HPDE6-E6E7 (cell line): Measurements from ENCODE around the gene SLC7A4.
"Not testable (repeated sequence)": the region's sequence is repeated elsewhere in the genome, so short reads cannot be mapped to it uniquely, and the experiment has no call there.

Experiments used
- DNase-seq: peaks from one replicate; pipeline ENCODE4 v3.0.0; 2011; ENCODE audit warnings: missing footprints; ENCODE audit errors: extremely low spot score

The SLC7A4 gene, protein sequence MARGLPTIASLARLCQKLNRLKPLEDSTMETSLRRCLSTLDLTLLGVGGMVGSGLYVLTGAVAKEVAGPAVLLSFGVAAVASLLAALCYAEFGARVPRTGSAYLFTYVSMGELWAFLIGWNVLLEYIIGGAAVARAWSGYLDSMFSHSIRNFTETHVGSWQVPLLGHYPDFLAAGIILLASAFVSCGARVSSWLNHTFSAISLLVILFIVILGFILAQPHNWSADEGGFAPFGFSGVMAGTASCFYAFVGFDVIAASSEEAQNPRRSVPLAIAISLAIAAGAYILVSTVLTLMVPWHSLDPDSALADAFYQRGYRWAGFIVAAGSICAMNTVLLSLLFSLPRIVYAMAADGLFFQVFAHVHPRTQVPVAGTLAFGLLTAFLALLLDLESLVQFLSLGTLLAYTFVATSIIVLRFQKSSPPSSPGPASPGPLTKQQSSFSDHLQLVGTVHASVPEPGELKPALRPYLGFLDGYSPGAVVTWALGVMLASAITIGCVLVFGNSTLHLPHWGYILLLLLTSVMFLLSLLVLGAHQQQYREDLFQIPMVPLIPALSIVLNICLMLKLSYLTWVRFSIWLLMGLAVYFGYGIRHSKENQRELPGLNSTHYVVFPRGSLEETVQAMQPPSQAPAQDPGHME

DNA sequence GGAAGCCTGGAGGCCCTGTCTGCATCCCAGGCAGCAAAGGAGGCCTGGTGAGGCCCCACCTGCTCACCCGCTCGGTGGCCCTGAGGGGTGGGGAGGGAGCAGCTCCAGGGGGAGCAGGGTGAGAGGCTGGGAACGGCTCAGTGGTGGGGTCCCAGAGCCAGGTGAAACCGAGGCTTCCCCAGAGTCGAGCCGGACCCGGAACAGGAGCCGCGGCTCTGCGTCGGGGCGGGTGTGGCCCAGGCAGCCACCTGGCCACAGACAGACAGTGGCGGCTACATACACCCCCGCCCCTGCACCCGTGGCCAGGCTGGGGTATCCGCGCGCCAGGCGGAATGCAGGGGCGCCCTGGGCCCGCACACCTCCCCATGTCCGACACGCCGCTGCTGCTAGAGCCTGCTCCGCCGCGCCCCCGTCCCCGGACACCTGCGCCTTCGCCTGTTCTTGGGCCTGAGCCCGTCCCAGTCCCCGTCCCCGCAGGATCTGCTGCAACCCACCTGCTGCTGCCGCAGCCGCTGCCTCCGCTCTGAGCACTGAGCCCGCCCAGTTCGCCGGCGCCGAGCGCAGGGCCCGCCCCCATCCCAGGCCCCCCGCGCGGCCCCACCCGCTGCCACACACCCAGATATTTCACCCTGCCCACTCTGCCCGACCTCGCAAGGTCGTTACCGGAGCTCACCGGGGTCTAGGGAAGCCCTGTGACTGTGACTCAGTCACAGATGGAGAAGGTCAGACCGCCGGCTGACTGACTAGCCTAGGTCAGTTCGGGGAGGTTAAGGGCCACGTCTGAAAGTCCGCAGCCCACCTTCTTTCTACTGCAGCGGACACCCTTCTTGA is at the start of gene SLC7A4:
TSS of gene SLC7A4 (minus strand) at position 525 of the 831 bp plus-strand sequence. CDS start 749 bp downstream, outside the sequence.
- no peak for DNase-seq

DNA sequence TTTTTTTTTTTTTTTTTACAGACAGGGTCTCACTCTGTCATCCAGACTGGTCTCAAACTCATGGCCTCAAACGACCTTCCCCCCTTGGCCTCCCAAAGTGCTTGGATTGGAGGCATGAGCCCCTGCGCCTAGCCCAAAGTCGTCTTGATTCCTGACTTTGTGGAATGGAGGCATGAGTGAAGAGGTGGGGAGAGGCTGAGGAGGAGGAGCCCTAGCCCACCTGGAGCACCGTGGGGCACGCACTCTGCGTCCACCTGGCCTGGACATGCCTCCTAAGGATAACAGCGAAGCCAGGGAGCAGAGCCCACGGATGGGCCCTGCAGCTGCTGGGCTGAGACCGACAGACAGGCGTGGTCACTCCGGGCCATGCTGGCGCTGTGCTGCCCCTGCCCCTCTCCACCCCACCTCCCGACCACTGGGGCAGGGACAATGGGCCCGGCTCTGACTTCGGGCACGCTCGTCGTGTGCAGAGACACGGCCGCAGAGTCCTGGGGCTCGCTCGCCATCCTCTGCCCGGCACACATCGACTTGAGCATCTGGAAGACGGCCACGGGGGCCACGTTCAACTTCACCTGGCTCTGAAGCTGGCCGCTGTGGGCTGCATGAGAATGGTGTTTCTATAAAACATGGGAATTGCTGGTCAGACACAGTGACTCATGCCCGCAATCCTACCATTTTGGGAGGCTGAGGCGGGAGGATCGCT is 48.2 kb upstream of the SLC7A4 start:
- DNase-seq, result no peak

DNA sequence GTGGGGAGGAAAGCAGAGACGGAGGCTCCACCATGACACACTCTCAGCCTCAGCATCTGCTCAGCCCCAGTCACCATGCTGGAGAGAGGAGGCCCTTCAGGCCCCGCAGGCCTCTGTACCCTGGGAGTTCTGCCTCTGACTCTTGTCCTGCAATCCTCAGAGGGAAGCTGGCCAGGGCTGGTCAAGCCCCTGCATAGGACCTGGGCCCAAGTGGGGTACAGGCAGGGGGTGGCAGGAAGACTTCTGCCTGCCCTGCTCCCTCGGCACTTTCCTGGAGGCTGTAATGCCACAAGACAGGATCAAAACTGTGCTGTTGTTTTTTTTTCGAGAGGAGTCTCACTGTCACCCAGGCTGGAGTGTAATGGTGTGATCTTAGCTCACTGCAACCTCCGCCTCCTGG is 47.1 kb upstream of the SLC7A4 start:
- no peak for DNase-seq

DNA sequence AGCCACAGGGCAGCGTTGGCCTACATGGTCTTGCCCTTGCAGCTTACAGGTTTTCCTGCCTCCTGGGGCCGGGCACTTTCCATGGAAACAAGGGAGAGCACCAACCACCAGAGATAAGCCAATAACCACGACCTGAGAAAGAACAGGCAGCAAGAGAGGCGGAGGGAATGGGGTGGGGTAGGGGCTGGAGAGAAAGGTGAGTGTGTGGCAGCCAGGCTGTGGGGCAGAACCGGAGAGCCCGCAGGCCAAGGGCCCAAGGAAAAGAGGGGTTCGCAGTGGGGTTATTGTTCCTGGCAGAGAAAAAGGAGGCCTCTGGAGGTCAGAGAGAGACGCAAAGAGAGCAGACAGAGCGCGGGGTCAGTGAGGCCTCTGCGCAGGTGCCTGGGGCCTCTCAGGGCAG is 46.6 kb upstream of the SLC7A4 start:
- DNase-seq, result no peak

DNA sequence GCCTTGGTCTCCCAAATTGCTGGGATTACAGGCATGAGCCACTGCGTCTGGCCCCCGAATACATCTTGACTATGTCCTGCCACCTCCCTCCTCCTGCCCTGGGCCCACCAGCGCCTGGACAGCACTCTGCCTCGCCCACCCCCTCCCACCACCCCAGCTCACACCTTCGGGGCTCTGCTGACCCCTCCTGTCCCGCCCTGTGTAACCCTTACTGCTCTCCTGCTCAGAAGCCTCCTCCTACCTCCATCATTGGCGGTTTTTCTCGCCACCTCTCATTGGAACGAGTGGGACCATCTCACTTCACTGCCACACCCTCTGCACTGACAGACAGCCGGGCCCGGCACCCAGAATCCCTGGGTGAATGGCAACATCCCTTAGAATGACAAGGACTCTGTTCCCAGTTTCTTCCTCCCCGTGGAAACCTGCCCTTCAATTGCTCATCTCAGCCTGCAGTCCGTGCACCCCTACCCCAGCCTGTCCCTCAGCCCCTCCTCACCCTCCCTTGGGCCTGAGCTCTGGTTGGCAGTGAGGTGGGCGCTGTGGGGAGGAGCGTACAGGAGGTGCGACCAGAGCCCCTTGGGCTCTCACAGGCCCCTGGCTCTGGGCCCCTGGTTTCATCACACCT is 45.6 kb upstream of the SLC7A4 start:
- DNase-seq, result no peak

DNA sequence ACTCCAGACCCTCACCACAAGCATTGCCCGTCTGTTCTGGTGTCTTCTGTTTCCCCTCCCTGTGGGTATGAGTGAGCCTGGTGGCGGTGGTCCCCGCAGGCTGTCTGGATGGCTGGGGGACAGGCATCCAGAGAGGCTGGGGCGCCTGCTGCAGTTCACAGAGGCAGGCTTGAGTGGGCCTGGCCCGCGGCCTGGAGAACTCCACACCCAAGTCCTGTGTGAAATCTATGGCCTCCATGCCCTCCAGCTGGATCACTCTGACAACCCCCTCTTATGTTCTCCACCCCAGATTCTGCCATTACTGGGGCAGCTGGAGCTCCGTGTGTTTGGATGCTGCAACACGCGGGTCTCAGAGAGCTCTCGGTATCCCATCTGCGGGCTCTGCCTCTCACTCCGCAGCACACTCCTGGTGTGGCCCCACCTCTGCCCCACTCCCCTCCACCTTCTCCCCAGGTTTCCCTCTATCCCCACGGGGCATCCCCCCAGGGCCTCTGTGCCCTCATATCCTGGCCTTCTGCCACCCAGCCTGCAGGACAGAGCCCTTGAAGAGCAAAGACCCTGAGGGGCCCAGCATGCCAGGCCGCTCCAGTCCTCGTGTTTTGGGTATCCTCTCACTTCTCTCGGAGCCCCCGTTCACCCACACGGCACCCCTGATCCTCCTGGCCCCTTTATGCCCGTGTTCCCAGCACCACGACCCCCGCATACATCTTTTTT is 44.7 kb upstream of the SLC7A4 start:
- no peak for DNase-seq

DNA sequence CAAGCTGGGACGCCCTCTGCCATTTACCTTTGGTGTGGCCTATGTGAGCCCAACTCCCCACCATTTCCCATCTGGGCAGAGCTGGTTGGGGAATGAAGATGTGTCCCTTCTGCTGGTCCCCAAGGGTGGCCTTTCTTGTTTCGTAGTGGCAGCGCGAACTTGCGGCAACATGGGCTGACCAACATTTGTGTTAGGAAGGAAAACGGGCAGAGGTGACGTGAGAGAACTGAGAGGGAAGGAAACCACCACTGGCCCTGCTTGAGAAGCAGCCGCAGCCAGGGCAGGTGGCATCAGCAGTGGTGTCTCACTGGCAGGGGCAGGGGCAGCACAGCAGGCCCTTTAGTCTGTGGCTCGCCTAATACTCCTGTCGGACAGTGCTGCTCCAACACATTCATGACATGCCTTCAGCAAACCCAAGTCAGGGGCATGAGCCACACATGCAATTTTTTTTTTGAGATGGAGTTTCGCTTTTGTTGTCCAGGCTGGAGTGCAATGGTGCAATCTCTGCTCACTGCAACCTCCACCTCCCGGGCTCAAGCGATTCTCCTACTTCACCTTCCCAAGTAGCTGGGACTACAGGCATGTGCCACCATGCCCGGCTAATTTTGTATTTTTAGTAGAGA is 43.3 kb upstream of the SLC7A4 start:
- no peak for DNase-seq

DNA sequence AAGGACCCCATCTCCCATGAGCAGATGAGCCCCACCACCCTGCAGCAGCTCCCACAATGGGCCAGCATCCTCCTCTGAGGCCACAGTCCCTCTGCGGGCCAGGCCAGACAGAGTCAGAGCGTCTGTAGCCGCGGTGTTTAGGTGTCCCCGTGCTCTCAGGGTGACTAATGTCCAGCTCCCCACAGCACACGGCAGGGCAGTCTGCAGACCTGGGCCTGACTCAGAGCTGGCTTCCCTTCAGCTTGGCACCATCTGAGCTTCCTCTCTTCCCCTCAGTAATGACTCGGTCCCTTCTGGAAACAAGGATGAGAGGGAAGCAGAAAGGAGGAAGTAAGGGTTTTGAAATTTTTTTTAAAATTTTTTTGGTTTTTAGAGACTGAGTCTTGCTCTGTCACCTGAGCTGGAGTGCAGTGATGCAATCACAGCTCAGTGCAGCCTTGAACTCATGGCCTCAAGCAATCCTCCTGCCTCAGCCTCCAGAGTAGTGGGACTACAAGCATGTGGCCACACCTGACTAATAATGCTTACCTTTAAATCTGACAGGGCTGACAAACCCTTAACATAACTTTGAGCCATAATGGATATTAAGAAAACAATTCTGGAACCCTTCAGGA is 41.8 kb upstream of the SLC7A4 start:
- DNase-seq, result peak; percentile 77

DNA sequence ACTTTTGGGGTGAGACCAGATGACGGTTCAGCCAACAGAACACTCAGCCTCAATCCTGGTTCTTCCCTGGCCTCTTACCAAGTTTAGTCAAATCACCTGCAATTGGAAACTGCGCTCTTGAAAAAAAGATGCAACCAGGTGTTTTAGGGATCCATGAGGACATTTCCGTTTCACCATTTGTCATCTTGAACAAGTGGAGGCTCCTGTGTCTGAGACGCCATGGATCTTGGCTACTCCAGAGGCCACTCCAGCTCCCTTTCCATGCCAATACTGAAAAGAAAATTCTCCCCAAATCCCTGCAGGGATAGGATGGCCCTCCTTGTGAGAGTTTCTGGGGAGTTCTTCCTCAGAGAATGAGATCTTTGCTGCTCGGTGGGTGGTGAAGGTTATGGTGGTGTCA is 41.1 kb upstream of the SLC7A4 start:
- no peak for DNase-seq

DNA sequence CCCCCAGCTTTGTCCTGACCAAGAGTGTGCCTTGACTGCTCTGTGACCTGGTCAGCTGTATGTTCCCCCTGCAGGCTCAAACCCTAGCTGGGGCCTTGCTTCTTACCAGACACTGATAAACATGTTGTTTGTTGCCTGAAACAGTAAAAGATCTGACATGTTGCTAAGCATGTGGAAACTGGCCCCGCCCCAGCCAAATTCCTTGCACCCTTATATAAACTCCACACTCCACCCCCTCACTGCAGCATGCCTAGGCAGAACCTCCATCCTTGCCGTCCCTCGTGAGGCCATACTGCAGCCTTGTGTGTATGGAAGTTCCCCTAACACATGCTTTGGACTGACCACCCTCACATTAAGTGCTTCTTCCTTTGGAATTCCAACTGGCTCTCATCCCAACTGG is 40.7 kb upstream of the SLC7A4 start:
- DNase-seq, result no peak

DNA sequence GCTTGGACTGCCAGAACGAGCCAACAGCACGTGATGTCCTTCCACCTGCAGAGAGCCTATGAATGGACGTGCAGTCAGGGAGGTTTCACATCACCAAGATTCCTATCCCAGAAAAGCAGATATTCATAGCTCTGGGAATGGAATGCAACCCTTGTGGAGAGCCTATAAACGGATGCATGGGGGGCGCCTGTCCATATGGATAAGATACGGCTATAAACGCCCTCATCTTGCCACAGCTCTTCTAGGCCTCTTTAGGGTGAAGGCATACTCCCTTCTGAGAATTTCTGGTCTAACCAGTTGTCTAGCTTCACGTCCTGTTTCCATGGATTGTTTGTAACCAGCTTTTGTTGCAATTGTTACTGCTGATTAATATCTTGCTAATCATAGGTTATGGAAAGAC is 39.4 kb upstream of the SLC7A4 start:
- DNase-seq, result not testable (repeated sequence)

DNA sequence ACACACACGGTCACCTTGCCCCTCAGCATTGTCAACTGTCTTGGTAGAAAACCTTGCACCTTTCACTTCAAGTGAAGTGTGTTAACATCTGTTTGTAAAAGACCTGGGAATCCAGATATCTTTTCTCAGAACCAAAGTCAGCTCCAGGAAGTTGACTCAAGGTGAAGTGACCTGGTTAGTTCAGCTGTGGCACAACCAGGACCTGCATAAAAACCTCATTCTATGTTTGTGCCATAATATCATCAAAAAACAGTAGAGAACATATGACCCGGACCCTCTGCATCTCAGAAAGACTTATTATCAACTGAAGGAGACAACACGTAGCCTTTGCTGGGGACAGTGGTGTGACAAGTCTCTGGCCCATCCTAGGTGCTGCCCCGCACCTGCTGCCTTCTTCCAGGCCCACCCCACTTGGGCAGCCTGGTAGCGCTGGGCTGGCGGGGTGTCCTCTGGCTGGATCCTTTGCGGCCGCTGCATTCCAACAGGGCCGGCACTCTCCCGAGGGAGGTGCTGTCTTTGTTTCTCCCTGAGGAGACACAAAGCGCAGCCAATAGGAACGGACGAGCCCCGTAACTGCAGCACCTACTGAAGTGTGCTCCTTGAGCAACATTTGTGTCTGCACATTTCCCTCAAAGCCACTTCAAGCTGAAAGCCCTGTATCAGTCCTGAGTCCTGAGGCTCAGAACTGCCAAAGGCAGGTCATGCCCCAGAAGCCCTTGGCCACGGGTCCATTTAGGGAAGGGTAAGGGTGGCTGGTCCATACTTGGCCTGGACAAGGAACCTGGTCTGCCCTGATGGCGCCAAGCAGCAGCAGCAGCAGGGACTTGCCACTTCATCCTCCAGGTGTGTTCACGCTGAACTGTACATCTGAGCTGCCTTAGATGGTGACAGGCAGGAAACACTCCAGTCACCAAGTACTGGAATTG is 38.6 kb upstream of the SLC7A4 start:
- no peak for DNase-seq

DNA sequence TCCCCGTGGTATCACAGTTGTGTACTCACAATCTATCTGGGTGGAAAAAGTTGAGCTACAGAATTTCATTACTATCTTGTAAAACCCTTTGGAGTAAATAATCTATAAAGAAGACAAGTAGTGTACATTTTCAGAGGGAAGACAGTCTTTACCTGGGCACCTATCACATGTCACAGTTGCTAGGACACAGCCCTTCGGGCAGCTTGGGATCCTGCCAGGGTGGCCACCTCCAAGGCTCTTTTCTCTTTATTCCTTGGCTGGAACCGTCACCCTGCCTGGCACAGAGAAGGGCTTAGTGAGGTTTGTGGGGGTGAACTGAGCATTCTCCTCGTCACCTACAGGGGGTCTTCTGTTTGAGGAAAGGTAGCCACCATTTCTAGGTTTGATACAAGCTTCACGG is 37.0 kb upstream of the SLC7A4 start:
- no peak for DNase-seq

DNA sequence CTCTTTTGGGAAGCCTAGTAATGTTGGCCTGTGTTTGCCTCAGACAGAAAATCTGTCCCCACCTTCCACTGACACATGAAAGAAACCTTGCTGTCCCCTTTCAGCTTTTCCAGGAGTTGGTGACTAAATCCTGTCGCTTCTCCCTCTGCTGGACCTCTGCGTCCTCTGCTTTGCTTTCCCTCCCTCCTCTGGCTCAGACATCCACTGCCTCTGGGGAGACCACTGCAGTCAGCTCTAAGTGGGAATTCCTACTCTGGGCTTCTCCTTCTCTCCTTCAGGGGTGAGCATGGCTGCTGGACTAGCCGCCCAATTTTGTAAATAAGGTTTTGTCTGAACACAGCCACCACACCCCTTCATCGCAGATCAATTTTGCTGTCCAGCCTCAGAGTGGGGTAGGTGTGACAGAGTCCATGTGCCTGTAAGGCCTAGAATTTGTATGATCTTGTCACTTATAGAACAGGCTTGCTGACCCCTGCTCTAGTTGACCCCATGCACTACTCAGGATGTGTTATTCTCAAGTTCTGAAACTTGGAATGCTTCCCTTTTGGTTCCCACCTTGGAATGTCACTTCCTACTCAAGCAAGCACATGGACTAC is 36.4 kb upstream of the SLC7A4 start:
- no peak for DNase-seq

DNA sequence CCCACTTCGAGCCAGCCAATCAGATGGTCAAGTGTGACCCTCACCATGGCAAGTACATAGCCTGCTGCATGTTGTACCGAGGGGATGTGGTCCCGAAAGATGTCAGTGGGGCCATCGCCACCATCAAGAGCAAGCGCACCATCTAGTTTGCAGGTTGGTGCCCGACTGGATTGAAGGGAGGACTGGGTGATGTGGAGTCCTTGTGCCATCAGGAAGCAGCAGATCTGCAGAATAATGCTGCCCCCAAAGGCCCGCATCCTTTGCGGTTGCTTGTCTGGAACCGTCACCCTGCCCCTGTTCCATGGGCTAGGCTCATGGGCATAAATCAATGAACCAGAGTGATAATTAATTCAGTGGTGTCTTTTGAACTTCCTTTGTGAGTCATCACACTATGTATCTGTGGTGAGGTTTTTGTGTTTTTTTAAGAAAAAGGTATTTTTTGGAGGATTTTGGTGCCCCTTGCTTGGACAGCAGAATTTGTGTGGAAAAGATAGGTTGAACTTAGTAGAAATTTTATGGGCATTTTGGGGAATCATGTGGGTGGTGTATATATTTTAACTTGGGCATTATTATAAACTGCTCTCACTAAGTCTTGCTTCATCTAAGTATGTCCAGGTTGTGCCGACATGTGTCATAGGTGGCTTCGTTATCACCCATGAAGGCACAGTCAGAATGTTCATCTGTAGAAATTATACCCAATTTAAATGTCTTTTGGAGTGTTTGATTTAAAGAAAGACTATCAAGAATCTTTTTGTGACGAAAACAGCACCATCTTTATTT is 35.7 kb upstream of the SLC7A4 start:
- DNase-seq, result no peak

DNA sequence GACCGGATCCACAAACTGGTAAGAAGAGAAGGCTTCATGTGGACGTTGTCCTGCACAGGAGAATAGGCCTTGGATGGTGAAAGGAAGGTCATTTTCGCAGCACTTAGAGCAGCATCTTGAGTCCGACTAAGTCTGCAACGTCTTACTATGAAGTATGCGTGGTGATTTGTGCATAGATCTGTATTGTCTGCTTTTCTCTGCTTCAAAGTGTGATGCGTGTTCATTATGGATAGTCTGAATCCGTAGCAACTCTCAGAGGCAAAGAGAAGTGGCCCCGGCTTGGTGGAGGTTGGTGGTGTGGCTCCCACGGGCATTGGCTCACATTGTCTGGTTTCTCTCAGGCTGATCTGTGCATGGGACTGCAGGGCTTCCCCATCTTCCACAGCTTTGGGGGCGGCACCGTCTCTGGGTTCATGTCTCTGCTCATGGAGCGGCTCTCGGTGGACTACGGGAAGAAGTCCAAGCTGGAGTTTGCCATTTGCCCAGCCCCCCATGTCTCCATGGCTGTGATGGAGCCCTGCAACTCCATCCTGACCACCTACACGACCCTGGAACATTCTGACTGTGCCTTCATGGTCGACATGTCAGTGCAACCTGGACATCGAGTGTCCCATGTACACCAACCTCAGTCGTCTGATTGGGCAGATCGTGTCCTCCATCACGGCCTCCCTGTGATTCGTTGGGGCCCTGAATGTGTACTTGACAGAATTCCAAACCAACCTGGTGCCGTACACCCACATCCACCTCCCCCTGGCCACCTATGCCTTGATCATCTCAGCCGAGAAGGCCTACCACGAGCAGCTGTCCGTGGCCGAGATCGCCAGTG is 34.9 kb upstream of the SLC7A4 start:
- DNase-seq, result no peak
